HG02884 (cell line): ENCODE data around the gene UBE2E1.
"Not testable (repeated sequence)": the region's sequence is repeated elsewhere in the genome, so short reads cannot be mapped to it uniquely, and the experiment has no call there.

ENCODE experiments used
- ATAC-seq: cut with Tn5 transposase; IDR thresholded peaks from one replicate; pipeline ENCODE4 v1.9.1; 2021; ENCODE audit warnings: mild to moderate bottlenecking, moderate library complexity; ENCODE audit not compliant: unreplicated experiment

UBE2E1 gene

GRCh38 chr3:23876923-23877322, 71.2 kb downstream of the UBE2E1 start:
- no peak for ATAC-seq

DNA sequence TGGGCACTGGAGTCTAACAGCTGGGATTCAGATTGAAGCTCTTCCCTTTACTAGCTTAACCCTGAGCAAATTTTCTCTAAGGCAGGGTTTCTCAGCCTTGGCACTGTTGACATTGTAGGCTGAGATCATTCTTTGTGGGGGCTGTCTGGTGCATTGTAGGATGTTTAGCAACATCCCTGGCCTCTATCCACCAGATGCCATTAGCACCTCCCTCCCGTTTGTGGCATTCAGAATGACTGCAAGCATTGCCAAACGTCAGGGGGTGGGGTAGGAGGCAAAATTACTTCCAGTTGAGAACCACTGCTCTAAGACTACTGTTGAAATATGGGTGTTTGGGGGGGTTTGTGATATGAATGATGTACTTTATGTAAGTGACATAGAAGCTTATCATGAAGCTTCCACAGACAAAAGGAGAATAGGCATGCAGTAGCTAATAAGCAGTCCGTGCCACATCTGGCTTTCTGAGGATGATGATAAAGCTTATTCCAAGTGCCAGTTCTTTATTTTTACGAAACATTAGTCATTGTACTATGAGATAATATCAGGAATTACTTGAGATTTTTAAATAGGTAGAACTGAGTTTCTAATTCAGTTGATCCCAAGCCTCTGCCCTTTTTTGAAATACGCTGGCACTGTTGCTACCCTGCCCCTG, 71.7 kb downstream of the UBE2E1 start:
- ATAC-seq: no peak

DNA sequence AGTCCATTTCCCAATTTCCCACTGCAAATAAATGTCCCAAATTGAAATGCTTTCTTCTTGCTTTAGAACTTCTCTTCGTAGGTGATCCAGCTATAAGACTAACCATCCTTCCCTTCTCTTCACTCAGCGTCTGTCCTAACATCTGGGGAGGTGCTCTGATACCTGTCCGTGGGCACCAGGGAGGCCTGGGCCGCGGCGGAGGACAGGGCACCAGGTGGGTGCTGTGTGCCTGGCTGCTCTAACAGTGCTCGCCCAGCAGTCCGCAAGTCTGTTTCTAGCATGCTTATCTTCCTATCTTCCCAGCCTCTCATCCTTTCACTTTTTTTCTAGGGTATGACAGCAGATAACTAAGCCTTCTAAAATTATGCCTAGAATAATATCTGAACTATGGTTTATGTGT, 73.7 kb downstream of the UBE2E1 start:
- no peak for ATAC-seq

GRCh38 chr3:23880703-23881339, 75.1 kb downstream of the UBE2E1 start:
- ATAC-seq: no peak

DNA sequence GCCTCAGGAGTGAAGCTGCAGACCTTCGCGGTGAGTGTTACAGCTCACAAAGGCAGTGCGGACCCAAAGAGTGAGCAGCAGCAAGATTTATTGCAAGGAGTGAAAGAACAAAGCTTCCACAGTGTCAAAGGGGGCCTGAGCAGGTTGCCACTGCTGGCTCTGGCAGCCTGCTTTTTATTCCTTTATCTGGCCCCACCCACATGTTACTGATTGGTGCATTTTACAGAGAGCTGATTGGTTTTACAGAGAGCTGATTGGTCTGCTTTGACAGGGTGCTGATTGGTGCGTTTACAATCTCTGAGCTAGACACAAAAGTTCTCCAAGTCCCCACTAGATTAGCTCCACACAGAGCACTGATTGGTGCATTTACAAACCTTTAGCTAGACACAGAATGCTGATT, 76.2 kb downstream of the UBE2E1 start:
- ATAC-seq: not testable (repeated sequence)

DNA sequence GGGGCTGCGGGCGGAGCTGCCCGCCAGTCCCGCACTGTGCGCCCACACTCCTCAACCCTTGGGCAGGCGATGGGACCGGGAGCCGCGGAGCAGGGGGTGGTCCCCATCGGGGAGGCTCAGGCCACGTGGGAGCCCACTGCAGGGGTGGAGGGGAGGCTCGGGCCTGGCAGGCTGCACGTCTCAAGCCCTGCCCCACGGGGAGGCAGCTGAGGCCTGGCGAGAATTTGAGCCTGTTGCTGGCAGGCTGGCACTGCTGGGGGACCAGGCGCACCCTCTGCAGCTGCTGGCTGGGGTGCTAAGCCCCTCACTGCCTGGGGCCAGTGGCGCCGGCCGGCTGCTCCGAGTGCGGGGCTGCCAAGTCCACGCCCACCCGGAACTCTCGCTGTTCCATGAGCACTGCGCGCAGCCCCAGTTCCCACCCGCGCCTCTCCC, 76.7 kb downstream of the UBE2E1 start:
- ATAC-seq: no peak

- no peak for ATAC-seq
Measured at GRCh38 chr3:23884481-23884880, 78.7 kb downstream of the UBE2E1 start.

GRCh38 chr3:23885210-23885609, 79.5 kb downstream of the UBE2E1 start:
- ATAC-seq: no peak

DNA sequence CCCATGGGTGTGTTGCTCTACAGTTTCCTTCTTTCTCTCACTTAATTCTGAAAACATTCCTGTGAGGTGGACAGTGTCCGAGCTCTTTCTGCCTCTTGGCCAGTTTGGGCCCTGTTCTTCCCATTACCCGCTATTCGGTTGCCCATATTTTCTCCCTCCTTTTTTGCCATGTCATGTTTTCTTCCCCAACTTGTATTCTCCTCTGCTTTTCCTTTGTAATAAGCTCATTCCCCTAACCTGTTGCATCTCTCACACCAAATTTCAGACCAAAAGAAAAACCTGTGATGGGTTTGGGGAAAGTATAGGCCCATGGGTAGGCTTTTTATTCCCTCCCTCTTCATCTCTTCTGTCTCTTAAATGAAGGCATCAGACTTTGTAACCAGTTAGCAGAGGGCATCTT, 80.6 kb downstream of the UBE2E1 start:
- ATAC-seq: no peak

GRCh38 chr3:23888617-23889228, 83.0 kb downstream of the UBE2E1 start:
- no peak for ATAC-seq

DNA sequence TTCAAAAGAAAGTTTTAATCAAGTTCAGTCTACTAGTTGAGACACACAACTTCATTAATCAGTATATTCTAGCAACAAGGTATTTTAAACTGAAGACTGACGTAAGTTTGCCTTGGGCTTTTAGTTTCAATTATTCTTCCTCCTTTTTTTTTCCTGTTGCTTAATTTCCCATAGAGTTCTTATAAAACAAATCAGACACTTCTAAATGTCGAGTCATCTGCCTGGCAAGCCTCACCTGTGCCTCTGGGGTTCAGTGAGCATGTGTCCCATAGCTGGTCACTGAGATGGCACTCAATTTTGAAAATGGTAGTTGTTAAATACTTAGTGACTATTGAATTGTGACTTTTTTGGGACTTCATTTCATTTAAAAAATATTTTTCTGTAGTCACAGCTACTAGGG, 83.6 kb downstream of the UBE2E1 start:
- no peak for ATAC-seq

DNA sequence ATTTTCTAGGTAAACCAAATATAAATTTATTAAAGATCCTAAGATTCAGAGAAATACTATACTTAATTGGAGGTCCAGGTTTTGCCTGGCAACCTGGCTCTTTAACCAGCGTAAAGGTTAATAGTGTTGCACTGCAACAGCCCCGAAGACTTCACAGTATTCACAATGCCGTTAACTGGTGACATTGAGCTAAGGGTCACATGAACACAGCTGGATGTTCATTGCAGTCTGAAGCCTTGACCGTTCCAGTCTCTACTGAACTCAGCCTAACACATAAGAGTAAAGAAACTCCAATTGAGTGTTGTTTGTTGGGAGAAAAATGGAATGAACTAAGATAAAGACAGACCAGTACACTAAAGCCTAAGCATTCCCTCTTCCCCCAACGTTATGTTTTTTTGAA, 84.2 kb downstream of the UBE2E1 start:
- no peak for ATAC-seq

DNA sequence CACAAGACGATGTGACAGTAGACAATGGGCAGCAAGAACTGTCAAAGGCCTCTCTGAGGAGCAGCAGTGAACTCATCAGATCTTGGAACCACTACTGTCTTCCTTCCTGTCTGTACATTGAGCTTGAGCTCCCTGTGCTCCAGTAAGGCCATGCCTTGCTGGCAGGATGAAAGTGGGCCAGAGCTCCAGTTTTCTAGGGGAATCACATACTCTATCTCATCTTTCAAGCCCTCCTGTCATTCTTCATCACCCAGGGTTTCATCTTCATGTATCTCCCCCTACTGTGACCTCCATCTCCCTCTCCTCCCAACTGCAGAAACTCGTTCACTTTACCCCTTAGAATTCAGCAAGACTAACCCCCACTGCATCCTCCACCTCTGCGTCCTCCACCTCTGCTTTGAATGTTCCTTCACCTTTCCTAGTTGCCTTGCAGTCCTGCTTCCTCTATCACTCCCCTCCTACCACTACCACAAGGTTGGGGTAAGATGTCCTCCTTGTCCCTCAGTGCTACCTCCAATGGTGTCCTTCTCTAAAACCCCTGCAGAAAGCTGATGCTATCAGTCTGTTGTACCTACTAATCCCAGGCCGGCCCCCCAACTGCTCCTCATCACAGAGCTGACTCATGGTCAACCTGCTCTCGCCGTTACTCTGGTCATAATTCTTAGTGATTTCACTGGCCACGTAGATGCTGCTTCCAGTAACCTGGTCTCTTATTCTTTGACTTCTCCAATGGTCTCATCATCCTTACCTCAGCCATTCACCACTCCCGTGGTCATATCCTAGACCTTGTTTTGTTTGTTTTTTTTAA, 88.7 kb downstream of the UBE2E1 start:
- no peak for ATAC-seq

DNA sequence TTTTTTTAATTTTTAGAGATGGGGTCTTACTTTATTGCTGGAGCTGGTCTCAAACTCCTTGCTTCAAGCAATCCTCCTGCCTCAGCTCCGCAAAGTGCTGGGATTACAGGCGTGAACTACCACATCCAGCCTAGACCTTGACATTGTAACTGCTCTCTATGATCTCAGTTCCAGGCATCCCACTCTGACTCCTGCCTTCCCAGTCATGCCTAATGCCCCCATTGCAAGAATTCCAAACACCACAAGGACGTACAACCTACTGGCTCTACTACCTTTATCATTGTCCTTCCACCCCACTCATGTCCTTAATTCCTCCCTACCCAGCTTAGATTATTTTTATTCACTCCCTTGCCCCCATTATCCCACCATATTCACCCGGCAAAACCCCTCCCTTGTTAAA, 89.4 kb downstream of the UBE2E1 start:
- ATAC-seq: no peak

DNA sequence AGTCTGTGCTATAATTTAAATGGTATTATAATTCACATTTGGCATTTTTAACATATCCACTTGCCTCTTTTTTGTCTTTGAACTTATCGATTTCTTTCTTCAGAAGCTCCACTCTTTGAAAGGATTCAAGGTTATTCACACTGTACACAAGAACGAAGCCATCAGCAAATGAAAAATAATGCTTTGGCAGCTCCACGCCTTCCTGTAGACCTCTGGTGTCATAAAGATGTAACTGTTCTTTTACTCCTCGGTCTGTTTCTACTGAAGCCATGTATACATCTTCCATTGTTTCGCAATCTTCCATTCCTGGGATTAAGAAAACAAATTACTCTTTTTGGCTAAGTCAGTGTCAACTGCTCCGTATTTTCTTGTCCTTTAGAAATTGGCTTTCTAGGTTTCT, 95.0 kb downstream of the UBE2E1 start:
- ATAC-seq: no peak

GRCh38 chr3:23904545-23904944, 98.8 kb downstream of the UBE2E1 start:
- no peak for ATAC-seq

- no peak for ATAC-seq
Measured at GRCh38 chr3:23909341-23909740, 103.6 kb downstream of the UBE2E1 start.

DNA sequence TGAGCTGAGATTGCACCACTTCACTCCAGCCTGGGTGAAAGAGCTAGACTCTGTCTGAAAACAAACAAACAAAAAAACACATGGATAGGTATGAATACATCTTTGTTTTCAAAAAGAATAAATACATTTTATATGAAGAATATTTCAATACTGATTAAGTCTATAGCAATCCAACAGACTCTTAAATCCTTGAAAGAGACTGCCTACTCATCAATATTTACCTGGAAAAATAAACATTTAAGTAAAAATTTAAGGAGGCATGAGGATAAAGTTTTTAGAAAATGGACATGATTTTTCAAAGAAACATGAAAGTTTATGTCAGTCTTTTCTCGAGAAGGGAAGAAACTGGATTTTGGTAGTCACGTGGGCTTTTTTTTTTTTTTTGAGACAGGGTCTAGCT, 105.6 kb downstream of the UBE2E1 start:
- ATAC-seq: no peak

DNA sequence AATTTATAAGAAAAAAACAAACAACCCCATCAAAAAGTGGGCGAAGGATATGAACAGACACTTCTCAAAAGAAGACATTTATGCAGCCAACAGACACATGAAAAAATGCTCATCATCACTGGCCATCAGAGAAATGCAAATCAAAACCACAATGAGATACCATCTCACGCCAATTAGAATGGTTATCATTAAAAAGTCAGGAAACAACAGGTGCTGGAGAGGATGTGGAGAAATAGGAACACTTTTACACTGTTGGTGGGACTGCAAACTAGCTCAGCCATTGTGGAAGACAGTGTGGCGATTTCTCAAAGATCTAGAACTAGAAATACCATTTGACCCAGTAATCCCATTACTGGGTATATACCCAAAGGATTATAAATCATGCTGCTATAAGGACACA, 106.6 kb downstream of the UBE2E1 start:
- not testable (repeated sequence) for ATAC-seq

DNA sequence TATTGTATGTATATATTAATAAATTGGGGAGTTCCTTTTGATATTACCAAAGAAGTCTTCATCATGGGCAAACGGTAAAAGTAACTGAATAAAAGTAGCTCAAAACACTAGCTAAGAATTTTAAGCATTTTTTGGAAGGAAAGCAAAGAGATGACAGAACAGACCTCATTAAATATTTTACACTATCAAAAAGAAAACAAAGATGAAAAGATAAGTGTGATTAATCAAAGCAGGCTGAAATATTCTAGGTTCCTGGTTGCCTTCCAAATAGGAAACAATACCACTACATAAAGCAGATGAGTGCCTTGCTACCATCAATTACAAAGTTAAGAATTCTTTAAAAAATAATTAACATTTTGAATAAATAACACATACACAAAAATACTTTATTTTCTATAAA, 107.4 kb downstream of the UBE2E1 start:
- ATAC-seq: no peak

DNA sequence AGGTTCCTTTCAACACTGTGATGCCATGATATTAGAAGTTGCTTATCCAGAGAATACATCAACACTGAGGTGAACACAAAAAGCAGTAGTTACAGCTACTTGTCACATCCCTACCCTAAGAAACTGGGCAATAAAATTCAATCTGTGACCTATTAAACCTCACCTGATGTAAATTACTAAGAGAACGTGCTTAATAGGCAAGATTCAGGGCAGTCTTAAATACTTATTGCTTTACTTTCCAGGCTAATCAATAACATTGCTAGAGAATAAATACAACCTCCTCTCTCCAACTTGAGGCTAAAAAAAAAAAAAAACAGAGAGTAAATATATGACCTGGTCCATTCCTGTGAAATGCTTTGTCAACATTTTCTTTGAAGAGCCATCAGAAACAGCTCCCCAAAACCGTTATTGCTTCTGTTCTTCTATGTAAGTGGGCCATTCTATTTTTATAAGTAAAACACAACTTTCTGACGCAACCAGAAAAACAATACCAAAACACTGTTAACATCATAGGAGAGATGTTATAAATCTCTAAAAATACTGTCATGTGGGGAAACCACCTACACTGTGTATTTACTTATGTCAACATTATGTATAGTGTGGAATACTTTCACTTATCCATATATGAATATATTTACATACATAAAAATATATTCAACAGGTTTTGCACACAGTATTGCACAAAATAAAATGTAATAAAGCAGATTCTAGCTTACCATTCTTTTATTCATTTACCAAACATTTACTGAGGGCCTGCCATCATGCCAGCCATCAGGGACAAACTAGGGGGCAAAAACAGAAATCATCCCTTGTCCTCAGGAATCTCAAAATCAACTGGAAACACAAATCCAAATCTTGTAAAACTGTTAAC, 108.4 kb downstream of the UBE2E1 start:
- no peak for ATAC-seq
